WI38 (cell line): ENCODE results near the gene SYNCRIP.

Experiments used
- H3K4me3 ChIP-seq: 2 replicates; pipeline ENCODE4 v1.5.1; 2011; ENCODE audit warnings: low read depth, mild to moderate bottlenecking, control low read depth, low read length
- TF ChIP-seq, protein P1 (sequence below): IDR thresholded peaks from 2 replicates; pipeline ENCODE4 v1.5.1; 2012; ENCODE audit warnings: low read depth, mild to moderate bottlenecking, control low read depth, low read length

SYNCRIP gene

DNA sequence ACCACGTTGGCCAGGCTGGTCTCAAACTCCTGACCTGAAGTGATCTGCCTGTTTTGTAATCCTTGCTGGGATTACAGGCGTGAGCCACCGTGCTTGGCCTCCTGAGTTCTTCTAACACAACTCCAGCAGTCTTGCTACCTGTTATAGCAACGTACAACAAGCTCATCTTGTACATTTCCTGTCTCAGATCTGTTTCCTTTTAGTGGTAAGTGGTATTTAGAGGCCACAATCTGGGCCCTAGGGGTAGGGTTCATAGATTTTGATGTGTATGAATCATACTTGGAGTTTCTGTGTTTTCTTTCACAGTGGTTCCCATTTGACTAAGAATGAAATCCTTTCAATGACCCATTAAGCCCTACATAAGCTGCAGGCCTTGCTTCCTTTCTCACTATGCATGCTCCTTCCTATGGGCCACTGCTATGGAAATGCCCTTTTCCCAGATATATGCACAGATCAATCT, 27.1 kb upstream of the SYNCRIP start:
- no peak overlapping the region for H3K4me3 ChIP-seq

DNA sequence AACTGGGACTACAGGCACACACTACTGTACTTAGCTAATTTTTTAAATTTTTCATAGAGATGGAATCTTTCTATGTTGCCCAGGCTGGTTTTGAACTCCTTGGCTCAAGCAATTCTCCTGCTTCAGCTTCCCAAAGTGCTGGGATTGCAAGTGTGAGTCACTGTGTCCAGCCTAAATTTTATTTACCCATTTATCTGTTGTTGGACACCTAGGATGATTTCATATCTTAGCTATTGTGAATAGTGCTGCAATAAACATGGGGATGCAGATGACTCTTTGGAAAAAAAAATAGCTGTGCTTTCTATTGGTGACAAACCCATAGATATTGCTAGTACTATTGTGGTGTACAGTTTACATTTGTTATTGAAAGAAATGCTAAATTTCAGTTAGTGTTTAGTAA, 19.6 kb upstream of the SYNCRIP start:
- H3K4me3 ChIP-seq: no peak overlapping the region
- TF ChIP-seq, protein P1, sequence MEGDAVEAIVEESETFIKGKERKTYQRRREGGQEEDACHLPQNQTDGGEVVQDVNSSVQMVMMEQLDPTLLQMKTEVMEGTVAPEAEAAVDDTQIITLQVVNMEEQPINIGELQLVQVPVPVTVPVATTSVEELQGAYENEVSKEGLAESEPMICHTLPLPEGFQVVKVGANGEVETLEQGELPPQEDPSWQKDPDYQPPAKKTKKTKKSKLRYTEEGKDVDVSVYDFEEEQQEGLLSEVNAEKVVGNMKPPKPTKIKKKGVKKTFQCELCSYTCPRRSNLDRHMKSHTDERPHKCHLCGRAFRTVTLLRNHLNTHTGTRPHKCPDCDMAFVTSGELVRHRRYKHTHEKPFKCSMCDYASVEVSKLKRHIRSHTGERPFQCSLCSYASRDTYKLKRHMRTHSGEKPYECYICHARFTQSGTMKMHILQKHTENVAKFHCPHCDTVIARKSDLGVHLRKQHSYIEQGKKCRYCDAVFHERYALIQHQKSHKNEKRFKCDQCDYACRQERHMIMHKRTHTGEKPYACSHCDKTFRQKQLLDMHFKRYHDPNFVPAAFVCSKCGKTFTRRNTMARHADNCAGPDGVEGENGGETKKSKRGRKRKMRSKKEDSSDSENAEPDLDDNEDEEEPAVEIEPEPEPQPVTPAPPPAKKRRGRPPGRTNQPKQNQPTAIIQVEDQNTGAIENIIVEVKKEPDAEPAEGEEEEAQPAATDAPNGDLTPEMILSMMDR: no peak

More for the DNA sequence above, 27.1 kb upstream of the SYNCRIP start:
- TF ChIP-seq, protein P1: no peak

DNA sequence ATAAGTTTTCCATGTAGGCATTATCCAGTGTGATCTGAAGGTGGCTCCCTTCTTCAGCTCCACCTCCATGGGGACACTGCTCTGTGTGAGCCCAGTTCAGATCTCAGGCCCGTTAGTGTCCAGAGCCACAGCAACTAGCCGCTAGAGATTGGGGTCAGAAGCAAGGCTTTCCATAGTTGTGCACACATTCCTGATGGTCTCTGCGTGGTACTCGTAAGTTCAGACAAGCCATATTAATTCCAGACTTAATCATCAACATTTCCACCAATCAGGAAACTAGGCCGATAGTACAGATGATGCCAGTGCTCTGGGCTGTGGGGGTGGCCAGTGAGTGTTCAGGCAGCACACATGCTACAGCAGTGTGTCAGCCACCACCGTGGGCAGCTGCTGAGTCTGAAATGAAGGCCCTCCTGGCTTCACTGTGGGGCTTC, 17.5 kb upstream of the SYNCRIP start:
- H3K4me3 ChIP-seq: peak overlapping the region; percentile 27
- TF ChIP-seq, protein P1: no peak

DNA sequence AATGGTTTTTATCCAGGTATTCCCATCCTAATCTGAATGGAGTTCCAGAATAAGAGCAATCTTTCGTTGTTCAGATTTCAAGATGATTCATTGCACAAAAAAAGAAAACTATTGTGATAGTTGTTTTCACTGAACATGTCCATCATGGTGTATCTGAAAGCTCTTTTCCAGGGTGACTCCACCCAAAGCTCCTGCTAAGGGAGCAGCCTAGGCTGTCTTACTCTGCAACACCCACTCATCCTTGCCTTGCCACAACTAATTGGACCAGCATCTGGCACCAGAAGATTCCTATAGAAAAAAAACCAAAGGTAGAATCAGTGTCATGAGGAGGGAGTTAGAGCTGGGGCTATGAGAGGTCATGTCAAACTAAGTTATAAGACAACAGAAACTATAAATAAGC, 7.9 kb upstream of the SYNCRIP start:
- TF ChIP-seq, protein P1: no peak
- no peak overlapping the region for H3K4me3 ChIP-seq

DNA sequence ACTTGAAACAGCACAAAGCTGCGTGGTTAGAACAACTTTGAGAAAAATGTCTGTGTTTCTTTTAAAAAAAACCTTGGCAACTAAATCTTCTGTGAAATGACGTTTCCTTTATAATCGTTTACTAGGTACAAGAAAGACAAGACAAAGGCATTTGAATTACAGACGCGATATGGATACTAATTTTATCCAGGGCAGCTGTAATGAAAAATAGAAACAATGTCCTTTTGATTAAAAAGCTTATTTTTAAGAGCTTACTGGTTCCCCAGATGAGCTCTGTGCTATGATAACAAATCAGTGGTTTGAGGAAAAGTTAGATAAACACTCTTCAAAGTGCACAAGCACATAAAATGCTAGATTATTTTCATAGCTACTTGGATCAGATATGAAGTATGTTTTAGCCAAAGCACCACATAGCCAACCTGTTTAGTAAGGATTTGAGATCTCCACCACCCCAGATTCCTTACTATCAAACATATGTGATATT, 1.6 kb upstream of the SYNCRIP start:
- H3K4me3 ChIP-seq: peak overlapping the region; percentile 74
- TF ChIP-seq, protein P1: no peak

DNA sequence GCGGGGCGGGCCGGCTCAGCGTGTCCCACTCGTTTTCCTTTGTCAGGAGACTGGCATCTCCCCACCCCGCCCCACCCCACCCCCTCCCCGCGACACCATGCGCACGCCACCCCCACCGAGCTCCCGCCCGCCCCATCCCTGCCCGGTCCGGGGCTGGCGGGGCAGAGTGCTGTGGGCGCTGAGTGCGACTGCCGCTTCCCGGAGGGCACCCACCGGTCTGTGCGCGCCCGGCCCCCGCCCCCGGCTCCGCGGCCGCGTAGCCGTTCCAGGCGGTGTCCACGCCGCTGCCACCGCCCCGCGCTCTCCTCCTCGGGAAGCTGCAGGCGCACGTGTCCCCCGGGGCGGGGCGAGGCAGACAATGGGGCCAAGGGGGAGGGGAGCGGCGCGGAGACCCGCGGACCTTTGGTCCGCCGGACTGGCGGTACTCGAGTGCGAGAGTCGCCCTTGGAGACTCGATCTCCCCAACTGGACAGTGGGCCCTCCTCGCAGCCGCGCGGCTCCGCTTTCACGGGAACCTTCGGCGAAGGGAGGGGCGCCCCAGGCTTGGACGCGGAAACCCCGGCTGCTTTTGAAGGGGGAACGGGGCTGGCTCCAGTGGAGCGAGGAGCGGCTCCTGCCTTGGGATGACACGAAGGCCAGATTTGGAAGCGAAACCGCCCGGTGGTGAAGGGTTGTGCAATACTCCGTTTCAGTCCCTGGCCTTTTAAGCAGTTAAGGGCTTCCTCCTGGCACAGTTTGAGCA, 1.0 kb upstream of the SYNCRIP start:
- peak overlapping the region; percentile 74 for H3K4me3 ChIP-seq
- TF ChIP-seq, protein P1: no peak
